GM21367 (cell line): ENCODE data around the gene GCDH.
"Not testable (repeated sequence)": the region's sequence is repeated elsewhere in the genome, so short reads cannot be mapped to it uniquely, and the experiment has no call there.

Source experiments
- ATAC-seq: cut with Tn5 transposase; IDR thresholded peaks from one replicate; pipeline ENCODE4 v1.9.1; 2021; ENCODE audit not compliant: unreplicated experiment

The GCDH gene

DNA sequence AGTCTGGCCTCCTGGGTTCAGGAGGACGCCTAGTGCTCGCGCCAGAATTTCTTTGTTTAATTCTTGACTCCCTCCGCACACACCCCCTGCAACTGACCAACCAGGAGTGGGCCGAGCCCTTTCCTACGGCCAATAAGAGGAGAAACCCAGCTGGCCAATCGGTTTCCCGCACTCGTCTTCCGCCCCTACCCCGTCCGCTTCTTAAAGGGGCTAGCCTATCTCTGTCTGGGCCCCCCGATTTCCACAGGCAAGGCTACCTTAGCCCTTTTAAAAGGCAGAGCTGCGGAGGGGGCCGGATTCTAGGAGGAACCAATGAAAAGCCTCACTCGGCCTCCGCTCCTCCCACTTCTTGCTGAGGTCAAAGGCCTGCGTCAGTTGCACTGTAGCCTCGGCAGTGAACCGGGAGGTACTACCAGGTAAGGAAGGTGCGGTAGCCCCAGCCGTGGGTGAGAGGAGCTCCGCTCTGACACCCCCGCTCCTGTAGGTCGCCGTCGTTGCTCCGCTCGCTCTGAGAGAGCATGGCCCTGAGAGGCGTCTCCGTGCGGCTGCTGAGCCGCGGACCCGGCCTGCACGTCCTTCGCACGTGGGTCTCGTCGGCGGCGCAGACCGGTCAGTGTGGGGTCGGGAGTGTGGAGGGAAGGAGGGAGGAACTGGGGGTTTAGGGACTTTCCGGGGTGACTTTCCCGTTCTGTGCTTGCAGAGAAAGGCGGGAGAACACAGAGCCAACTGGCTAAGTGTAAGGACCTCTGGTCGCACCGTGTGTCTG, at the start of gene GCDH:
Gene GCDH (plus strand): TSS at position 374 of the 766 bp plus-strand sequence. CDS start 145 bp downstream, at position 519.
- peak; percentile 85 for ATAC-seq

DNA sequence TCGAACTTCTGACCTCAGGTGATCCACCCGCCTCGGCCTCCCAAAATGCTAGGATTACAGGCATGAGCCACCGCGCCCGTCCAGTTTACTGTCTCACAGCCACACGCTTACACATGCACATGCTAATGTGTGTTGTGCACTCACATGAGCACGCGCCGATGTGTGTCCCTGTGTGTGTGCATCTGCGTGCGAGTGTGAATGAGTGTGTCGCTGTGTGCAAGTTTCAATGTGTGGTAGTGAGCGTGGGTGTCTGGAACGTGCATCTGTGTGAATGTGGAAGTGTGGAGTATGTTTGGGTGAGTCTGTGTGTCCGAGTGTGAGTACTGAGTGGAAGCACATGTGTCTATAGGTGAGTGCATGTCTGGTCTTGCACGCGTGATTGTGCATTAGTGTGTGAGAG, 48.4 kb upstream of the GCDH start:
- no peak for ATAC-seq

GRCh38 chr19:12843328-12843727, 47.6 kb upstream of the GCDH start:
- no peak for ATAC-seq

GRCh38 chr19:12843999-12844732, 46.8 kb upstream of the GCDH start:
- ATAC-seq = no peak

DNA sequence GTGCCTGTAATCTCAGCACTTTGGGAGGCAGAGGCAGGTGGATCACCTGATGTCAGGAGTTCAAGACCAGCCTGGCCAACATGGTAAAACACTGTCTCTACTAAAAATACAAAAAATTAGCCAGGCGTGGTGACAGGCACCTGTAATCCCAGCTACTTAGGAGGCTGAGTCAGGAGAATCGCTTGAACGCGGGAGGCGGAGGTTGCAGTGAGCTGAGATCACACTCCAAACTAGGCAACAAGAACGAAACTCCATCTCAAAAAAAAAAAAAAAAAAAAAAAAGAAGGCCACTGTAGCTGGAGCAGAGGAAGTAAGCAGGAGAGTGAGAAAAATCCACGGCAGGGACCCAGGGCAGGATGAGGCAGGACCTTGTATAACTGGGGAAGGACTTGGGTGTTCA, 44.3 kb upstream of the GCDH start:
- not testable (repeated sequence) for ATAC-seq

GRCh38 chr19:12847159-12848139, 43.5 kb upstream of the GCDH start:
- no peak for ATAC-seq

DNA sequence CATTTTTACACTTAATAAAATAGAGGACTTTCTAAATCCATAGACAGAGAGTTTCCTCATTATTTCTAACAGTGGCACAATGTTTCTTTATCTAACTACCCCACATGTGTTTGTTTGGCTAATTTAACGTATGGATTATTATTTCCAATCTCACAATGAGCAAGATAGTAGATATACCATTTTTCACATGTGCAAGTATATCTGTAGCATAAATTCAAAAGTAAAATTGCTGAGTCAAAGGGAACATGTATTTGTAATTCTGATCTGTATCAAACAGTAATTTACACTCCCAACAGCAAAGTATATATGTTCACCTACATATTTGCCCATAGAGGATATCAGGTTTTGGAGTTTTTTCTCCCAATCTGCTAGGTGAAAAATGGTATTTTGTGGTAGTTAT, 34.3 kb upstream of the GCDH start:
- ATAC-seq = no peak

GRCh38 chr19:12858041-12858928, 32.7 kb upstream of the GCDH start:
- ATAC-seq = no peak

DNA sequence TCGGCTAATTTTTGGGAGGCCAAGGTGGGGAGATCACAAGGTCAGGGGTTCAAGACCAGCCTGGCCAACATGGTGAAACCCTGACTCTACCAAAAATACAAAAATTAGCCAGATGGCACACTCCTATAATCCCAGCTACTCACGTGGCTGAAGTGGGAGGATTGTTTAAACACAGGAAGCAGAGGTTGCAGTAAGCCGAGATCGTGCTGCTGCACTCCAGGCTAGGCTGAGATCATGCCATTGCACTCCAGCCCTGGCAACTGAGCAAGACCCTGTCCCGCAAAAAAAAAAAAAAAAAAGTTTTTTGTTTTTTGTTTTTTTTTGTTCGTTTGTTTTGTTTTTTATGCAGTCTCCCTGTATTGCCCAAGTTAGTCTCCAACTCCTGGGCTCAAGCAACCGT, 31.4 kb upstream of the GCDH start:
- no peak for ATAC-seq

GRCh38 chr19:12864143-12864542, 26.8 kb upstream of the GCDH start:
- ATAC-seq = no peak

GRCh38 chr19:12864721-12865715, 25.9 kb upstream of the GCDH start:
- no peak for ATAC-seq

GRCh38 chr19:12865746-12866415, 25.1 kb upstream of the GCDH start:
- no peak for ATAC-seq

GRCh38 chr19:12866416-12867119, 24.4 kb upstream of the GCDH start:
- no peak for ATAC-seq

DNA sequence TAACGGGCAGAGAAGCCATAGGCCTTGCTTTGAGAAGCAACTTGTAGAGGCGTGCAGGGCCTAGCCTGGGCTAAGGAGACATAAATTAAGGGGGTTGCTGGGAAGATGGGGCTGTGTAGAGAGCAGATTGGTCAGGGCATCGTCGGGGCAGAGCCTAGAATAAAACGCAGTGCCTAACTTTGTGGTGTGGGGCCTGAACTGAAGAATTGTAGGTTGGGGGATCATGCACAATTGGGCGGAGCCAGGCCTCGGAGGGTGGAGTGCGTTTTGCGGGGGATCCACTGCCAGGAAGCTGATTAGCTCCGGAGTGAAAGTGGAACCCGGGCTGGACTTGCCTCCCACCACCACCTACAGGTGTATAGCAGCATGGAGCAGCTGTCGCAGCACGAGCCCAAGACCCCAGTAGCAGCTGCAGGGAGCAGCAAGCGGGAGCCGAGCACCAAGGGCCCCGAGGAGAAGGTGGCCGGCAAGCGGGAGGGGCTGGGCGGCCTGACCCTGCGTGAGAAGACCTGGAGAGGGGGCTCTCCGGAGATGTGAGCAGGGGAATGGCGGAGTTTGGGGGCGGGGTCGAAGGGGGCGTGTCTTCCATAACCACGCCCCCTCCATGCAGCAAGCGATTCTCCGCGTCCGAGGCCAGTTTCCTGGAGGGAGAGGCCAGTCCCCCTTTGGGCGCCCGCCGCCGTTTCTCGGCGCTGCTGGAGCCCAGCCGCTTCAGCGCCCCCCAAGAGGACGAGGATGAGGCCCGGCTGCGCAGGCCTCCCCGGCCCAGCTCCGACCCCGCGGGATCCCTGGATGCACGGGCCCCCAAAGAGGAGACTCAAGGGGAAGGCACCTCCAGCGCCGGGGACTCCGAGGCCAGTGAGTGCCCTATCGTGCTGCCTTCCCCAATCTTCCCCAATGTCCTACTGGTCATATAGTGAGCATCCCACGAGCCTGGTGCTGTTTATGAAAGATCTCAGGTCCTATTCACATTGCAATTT, 23.6 kb upstream of the GCDH start:
- no peak for ATAC-seq

DNA sequence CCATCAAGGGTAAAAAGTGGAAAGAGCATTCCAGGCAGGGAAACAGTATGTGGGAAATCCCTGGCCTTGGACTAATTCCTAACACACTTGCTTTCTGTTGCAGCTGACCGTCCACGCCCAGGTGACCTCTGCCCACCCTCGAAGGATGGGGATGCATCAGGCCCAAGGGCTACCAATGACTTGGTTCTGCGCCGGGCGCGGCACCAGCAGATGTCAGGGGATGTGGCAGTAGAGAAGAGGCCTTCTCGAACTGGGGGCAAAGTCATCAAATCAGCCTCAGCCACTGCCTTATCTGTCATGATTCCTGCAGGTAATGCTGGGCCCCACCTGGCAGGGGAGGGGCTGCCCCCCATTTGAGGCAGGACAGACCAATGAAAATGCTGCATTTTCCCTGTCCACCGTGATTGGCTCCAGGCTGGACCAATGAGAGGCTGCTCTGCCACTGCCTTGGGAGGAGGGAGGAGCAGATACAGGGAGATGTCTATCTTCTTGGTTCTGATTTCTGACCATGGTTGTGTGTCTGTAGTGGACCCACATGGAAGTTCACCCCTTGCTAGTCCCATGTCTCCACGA, 22.3 kb upstream of the GCDH start:
- ATAC-seq = no peak

DNA sequence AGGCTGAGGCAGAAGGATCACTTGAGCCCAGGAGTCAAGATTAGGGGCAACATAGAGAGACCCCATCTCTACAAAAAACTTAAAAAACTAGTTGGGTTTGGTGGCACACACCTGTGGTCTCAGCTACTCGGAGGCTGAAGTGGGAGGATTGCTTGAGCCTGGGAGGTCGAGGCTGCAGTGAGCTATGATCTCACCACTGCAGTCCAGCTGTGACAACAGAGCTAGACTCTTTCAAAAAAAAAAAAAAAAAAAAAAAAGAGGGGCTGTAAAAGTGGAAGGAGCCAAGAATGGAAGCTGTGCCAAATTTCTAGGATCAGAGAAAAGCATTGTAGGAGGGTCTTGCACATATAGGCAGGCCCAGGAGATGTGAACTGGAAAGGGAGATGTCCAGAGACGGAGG, 19.3 kb upstream of the GCDH start:
- no peak for ATAC-seq
